Smooth muscle cell (in vitro differentiated cells): ENCODE data around the gene RSU1. TPM values are rescaled to one million over a fixed set of nuclear protein-coding genes. Genes with fewer than 3 reads are reported as not detected.

ENCODE experiments used
- DNase-seq: peaks from one replicate; lab custom pipeline; 2025; ENCODE audit not compliant: unreplicated experiment; lab: John Stamatoyannopoulos, UW
- H2AFZ ChIP-seq: fragments of 200-600 bp; sonication (generic); 2 replicates; pipeline ENCODE4 v1.6.0; 2016; ENCODE audit warnings: antibody characterized with exemption, low read depth, mild to moderate bottlenecking
- H3F3A ChIP-seq: fragments of 200-600 bp; sonication (generic); 2 replicates; pipeline ENCODE4 v1.6.0; 2017; ENCODE audit warnings: antibody characterized with exemption, low read depth
- H3K27ac ChIP-seq: fragments of 200-600 bp; sonication (generic); 2 replicates; pipeline ENCODE4 v1.5.1; 2016; ENCODE audit warnings: low read depth, mild to moderate bottlenecking
- H3K27me3 ChIP-seq: fragments of 200-600 bp; sonication (generic); 2 replicates; pipeline ENCODE4 v1.6.1; 2016; ENCODE audit warnings: low read depth, mild to moderate bottlenecking
- H3K36me3 ChIP-seq: fragments of 200-600 bp; sonication (generic); 2 replicates; pipeline ENCODE4 v1.5.1; 2016; ENCODE audit warnings: low read depth
- H3K4me1 ChIP-seq: fragments of 200-600 bp; sonication (generic); 2 replicates; pipeline ENCODE4 v1.5.1; 2016; ENCODE audit warnings: low read depth
- H3K4me2 ChIP-seq: fragments of 200-600 bp; sonication (generic); 2 replicates; pipeline ENCODE4 v1.6.0; 2016; ENCODE audit warnings: mild to moderate bottlenecking
- H3K4me3 ChIP-seq: fragments of 200-600 bp; sonication (generic); 2 replicates; pipeline ENCODE4 v1.5.1; 2016; ENCODE audit warnings: mild to moderate bottlenecking
- H3K79me2 ChIP-seq: fragments of 200-600 bp; sonication (generic); 2 replicates; pipeline ENCODE4 v1.6.0; 2016; ENCODE audit warnings: low read depth, mild to moderate bottlenecking
- H3K9ac ChIP-seq: fragments of 200-600 bp; sonication (generic); 2 replicates; pipeline ENCODE4 v1.6.0; 2016; ENCODE audit warnings: low read depth
- H3K9me3 ChIP-seq: fragments of 200-600 bp; sonication (generic); replicated peaks from 2 replicates; pipeline ENCODE4 v1.5.1; 2016; ENCODE audit warnings: low read depth
- H4K20me1 ChIP-seq: fragments of 200-600 bp; sonication (generic); 2 replicates; pipeline ENCODE4 v1.6.0; 2016; ENCODE audit warnings: low read depth
- WGBS: methylation state at CpG from one replicate; pipeline ENCODE4 v1.1.7; 2016; ENCODE audit warnings: low lambda C conversion rate; 5-methylcytosine and 5-hydroxymethylcytosine counted together
- polyA plus RNA-seq: library from polyadenylated mRNA; unstranded; fragments of >200 nt; fragmentation: Nextera tagmentation; extraction: Ambion mirVana; gene quantifications from 2 replicates; pipeline ENCODE4 v1.2.1, GENCODE V29; 2016
- total RNA-seq: library from RNA; depleted of rRNA; stranded (reverse); fragments of >200 nt; gene quantifications from 2 replicates; pipeline ENCODE4 v1.2.3, GENCODE V29; 2014
- TF ChIP-seq, protein P1 (sequence below): fragments of 200-600 bp; sonication (generic); IDR thresholded peaks from 2 replicates; pipeline ENCODE4 v1.5.1; 2017; ENCODE audit warnings: borderline replicate concordance, mild to moderate bottlenecking, antibody characterized with exemption; ENCODE audit not compliant: insufficient read depth, poor library complexity, severe bottlenecking

RSU1 gene
- total and polyA plus RNA-seq, 2 experiments from 2014 or later = 110 to 128 TPM

DNA sequence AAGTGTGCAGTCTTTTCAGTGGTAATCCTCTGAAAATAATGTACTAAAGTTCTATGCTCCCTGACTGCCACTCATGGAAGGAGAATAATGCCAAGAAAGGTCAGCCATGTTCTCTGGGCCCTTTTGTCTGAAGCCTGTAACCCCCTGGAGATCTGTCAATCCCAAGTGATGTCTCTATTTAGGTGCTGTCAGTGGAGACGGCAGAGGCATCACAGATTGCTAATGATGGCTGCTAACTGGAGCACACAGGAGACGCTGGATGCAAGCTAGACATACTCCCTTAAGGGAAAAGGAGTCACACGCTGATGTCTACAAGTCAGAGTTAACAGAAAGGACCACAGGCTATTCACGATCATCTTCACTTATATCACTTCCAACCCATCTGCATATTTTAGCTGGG is 118.8 kb downstream of the RSU1 start:
- no peak overlapping the region for H3K9ac ChIP-seq
- H2AFZ ChIP-seq = no peak overlapping the region
- WGBS = 94% methylated on average over 4 of the region's 4 CpGs

DNA sequence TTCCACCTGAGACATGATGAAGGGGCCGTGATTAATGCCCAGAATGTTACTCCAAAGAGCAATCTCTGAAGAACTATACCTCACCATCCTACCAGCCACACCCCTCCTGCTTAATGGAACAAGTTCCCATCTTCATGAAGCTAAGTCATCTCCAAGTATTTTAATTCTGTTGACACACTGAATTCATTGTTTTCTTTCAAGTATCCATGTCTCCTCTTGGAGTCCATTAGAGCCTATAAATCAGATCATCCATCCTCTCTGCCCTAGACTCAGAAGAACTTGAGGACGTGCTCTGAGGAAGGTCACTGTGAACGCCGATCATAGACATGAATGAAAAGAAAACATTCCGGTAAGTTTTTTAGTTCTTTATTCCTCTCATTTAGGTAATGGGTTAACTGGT is 126.8 kb downstream of the RSU1 start:
- Histone ChIP-seq H3K79me2 (no peaks in the 10 kb centered on the region), H4K20me1 (peaks cover 20% of the 10 kb centered on the region), H3F3A (no peaks in the 10 kb centered on the region), H2AFZ (no peak overlapping the region), H3K4me1 (no peaks in the 10 kb centered on the region), H3K4me2 (no peak overlapping the region), H3K36me3 (peaks cover 4% of the 10 kb centered on the region), H3K9me3 (no peaks in the 10 kb centered on the region), H3K27me3 (no peaks in the 10 kb centered on the region), H3K4me3 (no peak overlapping the region), H3K27ac (no peak overlapping the region), H3K9ac (no peak overlapping the region)
- WGBS = 97% methylated on average over 5 of the region's 5 CpGs
- TF ChIP-seq, protein P1, sequence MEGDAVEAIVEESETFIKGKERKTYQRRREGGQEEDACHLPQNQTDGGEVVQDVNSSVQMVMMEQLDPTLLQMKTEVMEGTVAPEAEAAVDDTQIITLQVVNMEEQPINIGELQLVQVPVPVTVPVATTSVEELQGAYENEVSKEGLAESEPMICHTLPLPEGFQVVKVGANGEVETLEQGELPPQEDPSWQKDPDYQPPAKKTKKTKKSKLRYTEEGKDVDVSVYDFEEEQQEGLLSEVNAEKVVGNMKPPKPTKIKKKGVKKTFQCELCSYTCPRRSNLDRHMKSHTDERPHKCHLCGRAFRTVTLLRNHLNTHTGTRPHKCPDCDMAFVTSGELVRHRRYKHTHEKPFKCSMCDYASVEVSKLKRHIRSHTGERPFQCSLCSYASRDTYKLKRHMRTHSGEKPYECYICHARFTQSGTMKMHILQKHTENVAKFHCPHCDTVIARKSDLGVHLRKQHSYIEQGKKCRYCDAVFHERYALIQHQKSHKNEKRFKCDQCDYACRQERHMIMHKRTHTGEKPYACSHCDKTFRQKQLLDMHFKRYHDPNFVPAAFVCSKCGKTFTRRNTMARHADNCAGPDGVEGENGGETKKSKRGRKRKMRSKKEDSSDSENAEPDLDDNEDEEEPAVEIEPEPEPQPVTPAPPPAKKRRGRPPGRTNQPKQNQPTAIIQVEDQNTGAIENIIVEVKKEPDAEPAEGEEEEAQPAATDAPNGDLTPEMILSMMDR = no peak
- no peak for DNase-seq

More for the DNA sequence above, 118.8 kb downstream of the RSU1 start:
- TF ChIP-seq, protein P1 = no peak
- no peaks in the 10 kb centered on the region for H3K27me3 ChIP-seq
- H3K27ac ChIP-seq = no peak overlapping the region
- H3K4me2 ChIP-seq = no peak overlapping the region
- H4K20me1 ChIP-seq = no peaks in the 10 kb centered on the region
- no peaks in the 10 kb centered on the region for H3F3A ChIP-seq
- H3K4me1 ChIP-seq = no peaks in the 10 kb centered on the region
- no peaks in the 10 kb centered on the region for H3K79me2 ChIP-seq
- no peaks in the 10 kb centered on the region for H3K36me3 ChIP-seq
- H3K4me3 ChIP-seq = no peak overlapping the region
- no peaks in the 10 kb centered on the region for H3K9me3 ChIP-seq
- no peak for DNase-seq

DNA sequence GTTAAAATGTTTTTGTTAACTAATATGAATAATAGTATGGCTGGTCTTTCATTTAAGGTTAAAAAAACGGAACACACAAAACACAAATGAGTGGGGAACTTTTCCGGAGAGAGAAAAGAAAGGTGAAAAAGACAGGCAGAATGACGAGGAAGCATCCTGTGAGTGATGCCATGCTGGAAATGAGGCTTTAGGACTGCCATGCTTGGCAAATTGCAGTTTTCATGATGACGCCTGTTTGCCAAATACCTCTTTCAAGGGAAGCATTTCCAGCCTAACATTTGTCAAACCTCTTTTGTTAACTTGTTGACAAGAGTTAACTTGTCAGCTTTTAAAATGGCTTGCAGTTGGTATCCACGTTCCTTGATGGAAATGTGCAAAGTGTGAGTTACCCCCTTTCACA is 127.5 kb downstream of the RSU1 start:
- no peak for DNase-seq
- no peak overlapping the region for H3K27ac ChIP-seq
- no peaks in the 10 kb centered on the region for H3K4me1 ChIP-seq
- H4K20me1 ChIP-seq = peaks cover 20% of the 10 kb centered on the region
- WGBS = 90% methylated on average over 5 of the region's 5 CpGs
- no peaks in the 10 kb centered on the region for H3F3A ChIP-seq
- H3K36me3 ChIP-seq = peaks cover 4% of the 10 kb centered on the region
- H3K4me2 ChIP-seq = no peak overlapping the region
- H2AFZ ChIP-seq = no peak overlapping the region
- no peaks in the 10 kb centered on the region for H3K79me2 ChIP-seq
- H3K27me3 ChIP-seq = no peaks in the 10 kb centered on the region
- H3K9me3 ChIP-seq = no peaks in the 10 kb centered on the region
- TF ChIP-seq, protein P1 = no peak
- no peak overlapping the region for H3K4me3 ChIP-seq
- H3K9ac ChIP-seq = no peak overlapping the region

DNA sequence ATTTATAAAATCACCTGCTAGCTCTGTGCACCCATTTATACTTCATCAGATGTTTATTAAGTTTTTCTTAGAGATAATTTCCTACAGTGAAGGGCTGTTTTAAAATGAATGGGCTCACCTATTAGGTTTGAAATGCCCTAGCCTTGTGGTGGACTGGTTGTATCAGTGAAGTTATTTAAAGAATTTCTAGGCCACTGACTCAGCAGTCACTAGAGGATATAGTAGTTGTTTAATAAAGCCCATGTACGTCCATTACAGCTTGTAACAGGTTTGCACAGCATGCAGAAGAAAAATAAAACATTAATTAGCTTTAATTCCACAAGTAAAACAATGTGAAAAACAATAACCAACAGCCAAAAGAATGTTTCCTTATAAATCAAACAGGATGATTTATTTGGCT is 128.0 kb downstream of the RSU1 start:
- Histone ChIP-seq H3K79me2 (no peaks in the 10 kb centered on the region), H3K9me3 (no peaks in the 10 kb centered on the region), H2AFZ (no peak overlapping the region), H3K4me1 (no peaks in the 10 kb centered on the region), H3K9ac (no peak overlapping the region), H3K36me3 (peaks cover 4% of the 10 kb centered on the region), H3K27me3 (no peaks in the 10 kb centered on the region), H3K4me3 (no peak overlapping the region), H4K20me1 (peaks cover 20% of the 10 kb centered on the region), H3K27ac (no peak overlapping the region), H3F3A (no peaks in the 10 kb centered on the region), H3K4me2 (no peak overlapping the region)
- TF ChIP-seq, protein P1 = no peak
- 73% methylated on average over 1 of the region's 1 CpG for WGBS
- DNase-seq = no peak
